Measurements from ENCODE around the gene CPTP.

Gene CPTP

GRCh38 chr1:1304331-1305299 lies 20.0 kb upstream of the CPTP start:
- Histone ChIP-seq H3K36me3 (peaks cover 22% of the 10 kb centered on the region), H3K27me3 (no peaks in the 10 kb centered on the region), H3K4me3 (ENCODE audit: low read depth, low read length) (peak overlapping the region; percentile 90), H3K9me3 (no peaks in the 10 kb centered on the region), H3K4me1 (peaks cover 10% of the 10 kb centered on the region)
- peak; percentile 97 for DNase-seq
- no peak for TF ChIP-seq CTCF (IDR thresholded peaks at IDR 0.05; ENCODE audit: low read depth, low read length)

DNA sequence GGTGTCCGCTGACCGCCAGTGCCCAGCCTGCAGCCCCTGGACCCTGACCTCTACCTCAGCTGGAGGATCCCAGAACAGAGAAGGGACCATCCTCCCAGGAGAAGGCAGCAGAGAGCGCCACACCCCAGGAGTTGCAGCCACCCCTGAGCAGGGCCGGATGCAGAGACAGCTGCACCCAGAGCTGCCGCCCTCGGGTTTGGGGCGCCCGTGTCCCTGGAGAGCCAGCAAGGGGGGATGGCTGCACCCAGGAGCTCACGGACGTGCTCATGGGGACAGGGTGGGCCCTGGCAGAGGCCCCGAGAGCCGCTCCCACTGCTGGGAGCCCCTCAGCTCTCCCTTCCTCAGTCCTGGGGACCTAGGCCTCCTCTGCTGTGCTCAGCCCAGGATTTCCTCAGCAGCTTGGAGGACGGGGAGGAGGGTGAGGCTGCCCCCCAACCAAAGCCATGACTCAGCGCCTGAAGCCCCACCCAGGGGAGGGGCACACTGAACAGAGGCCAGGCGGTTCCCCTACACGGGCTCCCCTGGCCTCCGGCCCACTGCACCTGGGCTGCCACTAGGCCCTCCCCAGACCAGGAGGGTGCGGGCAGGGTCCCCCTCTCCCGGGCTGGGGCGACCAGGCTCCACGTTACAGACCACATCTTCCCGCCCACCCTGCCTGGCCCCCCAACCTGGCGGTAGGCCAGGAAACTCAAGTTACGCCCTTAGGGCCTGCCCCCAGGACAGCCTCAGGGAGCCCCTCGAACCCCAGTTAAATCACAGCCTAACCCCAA lies 19.1 kb upstream of the CPTP start:
- H3K36me3 ChIP-seq = peaks cover 25% of the 10 kb centered on the region
- DNase-seq = peak; percentile 79

GRCh38 chr1:1306070-1306660 lies 18.4 kb upstream of the CPTP start:
- H3K4me3 ChIP-seq (ENCODE audit: low read depth, low read length) = peak overlapping the region; percentile 90
- peak; percentile 46 for TF ChIP-seq CTCF (IDR thresholded peaks at IDR 0.05; ENCODE audit: low read depth, low read length)

More for the DNA sequence above, 19.1 kb upstream of the CPTP start:
- peak; percentile 17; the same call in 1 of the 2 replicates for TF ChIP-seq CTCF (IDR thresholded peaks at IDR 0.05; ENCODE audit: low read depth, low read length)
- H3K9me3 ChIP-seq = no peaks in the 10 kb centered on the region
- H3K4me1 ChIP-seq = peaks cover 9% of the 10 kb centered on the region
- H3K4me3 ChIP-seq (ENCODE audit: low read depth, low read length) = peak overlapping the region; percentile 90
- no peaks in the 10 kb centered on the region for H3K27me3 ChIP-seq

DNA sequence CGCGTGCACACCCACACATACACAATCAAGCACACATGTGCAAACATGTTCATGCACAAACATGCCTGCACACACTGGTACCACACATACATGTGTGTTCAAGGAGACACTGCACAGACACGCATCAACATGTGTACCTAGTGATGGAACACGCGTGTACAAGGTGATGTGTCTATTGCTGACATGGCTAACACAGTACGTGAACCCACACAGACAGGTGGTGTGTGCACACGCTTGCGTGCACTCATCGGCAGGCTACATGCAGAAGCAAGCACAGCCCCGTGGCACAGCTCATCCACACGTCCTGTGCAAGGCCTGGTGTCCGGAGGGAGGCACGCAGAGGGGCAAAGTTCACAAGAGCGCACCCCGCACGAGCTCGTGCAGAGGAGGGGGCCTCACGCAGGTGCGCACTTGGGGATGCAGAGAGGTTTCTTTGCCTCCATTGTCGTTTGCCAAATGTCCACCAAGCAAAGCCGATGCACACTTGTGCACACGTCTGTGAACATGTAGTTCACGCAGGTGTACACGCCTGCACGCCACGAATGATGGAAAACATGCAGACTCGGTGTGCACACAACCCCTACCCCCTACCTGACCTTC lies 17.8 kb upstream of the CPTP start:
- Histone ChIP-seq H3K4me3 (ENCODE audit: low read depth, low read length) (peak overlapping the region; percentile 90), H3K4me1 (peaks cover 9% of the 10 kb centered on the region), H3K9me3 (no peaks in the 10 kb centered on the region), H3K36me3 (peaks cover 30% of the 10 kb centered on the region), H3K27me3 (no peaks in the 10 kb centered on the region)
- no peak for DNase-seq
- TF ChIP-seq CTCF (IDR thresholded peaks at IDR 0.05; ENCODE audit: low read depth, low read length) = no peak

More at GRCh38 chr1:1306070-1306660, 18.4 kb upstream of the CPTP start:
- Histone ChIP-seq H3K9me3 (no peaks in the 10 kb centered on the region), H3K27me3 (no peaks in the 10 kb centered on the region), H3K4me1 (peaks cover 9% of the 10 kb centered on the region), H3K36me3 (peaks cover 27% of the 10 kb centered on the region)
- DNase-seq = peak; percentile 76

GRCh38 chr1:1307261-1307922 lies 17.2 kb upstream of the CPTP start:
- H3K4me3 ChIP-seq (ENCODE audit: low read depth, low read length) = peak overlapping the region; percentile 90
- no peaks in the 10 kb centered on the region for H3K9me3 ChIP-seq
- no peaks in the 10 kb centered on the region for H3K27me3 ChIP-seq
- no peak for DNase-seq
- H3K4me1 ChIP-seq = peaks cover 9% of the 10 kb centered on the region
- H3K36me3 ChIP-seq = peaks cover 30% of the 10 kb centered on the region
- TF ChIP-seq CTCF (IDR thresholded peaks at IDR 0.05; ENCODE audit: low read depth, low read length) = no peak

Data from BE2C (cell line).